HepG2 (cell line): Measurements from ENCODE around the gene CLDN15. TPM values are rescaled to one million over a fixed set of nuclear protein-coding genes. Genes with fewer than 3 reads are reported as not detected.

ENCODE experiments used
- ELF3 ChIP-seq: IDR thresholded peaks from 2 replicates; pipeline ENCODE4 v1.6.1; 2016; ENCODE audit warnings: missing genetic modification reagents, missing compliant biosample characterization
- HIVEP1 ChIP-seq: sonication (generic); formaldehyde crosslinking; IDR thresholded peaks from 2 replicates; pipeline ENCODE4 v1.4.0; 2020; ENCODE audit warnings: mild to moderate bottlenecking, missing genetic modification reagents
- HMG20B ChIP-seq: conservative IDR thresholded peaks from 2 replicates; pipeline ENCODE4 v1.6.1; 2016; ENCODE audit warnings: missing genetic modification reagents, missing compliant biosample characterization
- KDM5A ChIP-seq: fragments of 200-600 bp; sonication (generic); IDR thresholded peaks from 2 replicates; pipeline ENCODE4 v1.7.0; 2018; ENCODE audit warnings: antibody characterized with exemption, mild to moderate bottlenecking, low read length, borderline replicate concordance
- POLR2AphosphoS5 ChIP-seq: IDR thresholded peaks from 2 replicates; pipeline ENCODE4 v1.6.1; 2012; ENCODE audit warnings: low read depth, low read length
- SP2 ChIP-seq: sonication (generic); formaldehyde crosslinking; IDR thresholded peaks from 2 replicates; pipeline ENCODE4 v1.5.1; 2020; ENCODE audit warnings: mild to moderate bottlenecking, missing genetic modification reagents
- SRSF1 ChIP-seq: fragments of 200-400 bp; formaldehyde crosslinking; optimal IDR thresholded peaks from 2 replicates; pipeline ENCODE3; 2017; ENCODE audit warnings: mild to moderate bottlenecking, low read depth, low read length, moderate library complexity
- TAF1 ChIP-seq: sonication (generic); formaldehyde crosslinking; IDR thresholded peaks from 2 replicates; pipeline ENCODE4 v1.4.0; 2020; ENCODE audit warnings: missing genetic modification reagents
- ZKSCAN8 ChIP-seq: IDR thresholded peaks from 2 replicates; pipeline ENCODE4 v1.6.1; 2016; ENCODE audit warnings: borderline replicate concordance, missing genetic modification reagents, missing compliant biosample characterization
- ZNF256 ChIP-seq: sonication (generic); formaldehyde crosslinking; conservative IDR thresholded peaks from 2 replicates; pipeline ENCODE4 v1.4.0; 2020; ENCODE audit warnings: missing genetic modification reagents
- ZNF556 ChIP-seq: sonication (generic); formaldehyde crosslinking; IDR thresholded peaks from 2 replicates; pipeline ENCODE4 v1.4.0; 2020; ENCODE audit warnings: mild to moderate bottlenecking, missing genetic modification reagents, borderline replicate concordance
- ZNF776 ChIP-seq: sonication (generic); formaldehyde crosslinking; IDR thresholded peaks from 2 replicates; pipeline ENCODE4 v1.4.0; 2020; ENCODE audit warnings: mild to moderate bottlenecking, missing genetic modification reagents
- ZSCAN25 ChIP-seq: sonication (generic); formaldehyde crosslinking; IDR thresholded peaks from 2 replicates; pipeline ENCODE4 v1.8.0; 2022; ENCODE audit warnings: mild to moderate bottlenecking, missing genetic modification reagents
- polyA plus RNA-seq, 8 experiments: library from polyadenylated mRNA; depleted of rRNA in 3 of 8; stranded (reverse) in 7 of 8; unstranded in 1 of 8; fragments of >200 nt; fragmentation: Illumina TruSeq in 4 of 8; extraction: Trizol in 4 of 8; gene quantifications; 2 replicates each; pipeline versions ENCODE4 v1.2.1 to v1.2.3, GENCODE V29; 2011 to 2016; ENCODE audit warnings: low read depth in 4 of 8, missing spikeins in 1 of 8, mixed read lengths in 1 of 8; ENCODE audit not compliant: insufficient read depth in 1 of 8
- total RNA-seq, 5 experiments: library from RNA; depleted of rRNA; stranded (reverse); fragments of >200 nt; fragmentation: Illumina TruSeq; extraction: Trizol; gene quantifications; 2 replicates each; pipeline ENCODE4 v1.2.3, GENCODE V29; 2016; ENCODE audit warnings: low read depth in 1 of 5
- TF ChIP-seq, protein P1 (sequence below), 2 experiments: IDR thresholded peaks; 2 replicates each; pipeline ENCODE4 v1.6.1; 2011 to 2012; ENCODE audit warnings: low read length in 2 of 2, borderline replicate concordance in 1 of 2, low read depth in 1 of 2, mild to moderate bottlenecking in 1 of 2, moderate library complexity in 1 of 2
- TF ChIP-seq, protein P2 (sequence below): sonication (generic); formaldehyde crosslinking; IDR thresholded peaks from 2 replicates; pipeline ENCODE4 v1.4.0; 2020; ENCODE audit warnings: low read depth, mild to moderate bottlenecking, missing genetic modification reagents
- TF ChIP-seq, protein P3 (sequence below): IDR thresholded peaks from 2 replicates; pipeline ENCODE4 v1.6.1; 2016; ENCODE audit warnings: missing biosample characterization, missing genetic modification reagents, low read depth
- TF ChIP-seq, protein P4 (sequence below): IDR thresholded peaks from 2 replicates; pipeline ENCODE4 v1.6.1; 2016; ENCODE audit warnings: missing compliant biosample characterization, missing genetic modification reagents, borderline replicate concordance

CLDN15 gene
- total and polyA plus RNA-seq, 2 of the 13 experiments (the other 11 are each of a cell fraction or from before 2014, with no cell fraction given), result 7.1 to 17.8 TPM

DNA sequence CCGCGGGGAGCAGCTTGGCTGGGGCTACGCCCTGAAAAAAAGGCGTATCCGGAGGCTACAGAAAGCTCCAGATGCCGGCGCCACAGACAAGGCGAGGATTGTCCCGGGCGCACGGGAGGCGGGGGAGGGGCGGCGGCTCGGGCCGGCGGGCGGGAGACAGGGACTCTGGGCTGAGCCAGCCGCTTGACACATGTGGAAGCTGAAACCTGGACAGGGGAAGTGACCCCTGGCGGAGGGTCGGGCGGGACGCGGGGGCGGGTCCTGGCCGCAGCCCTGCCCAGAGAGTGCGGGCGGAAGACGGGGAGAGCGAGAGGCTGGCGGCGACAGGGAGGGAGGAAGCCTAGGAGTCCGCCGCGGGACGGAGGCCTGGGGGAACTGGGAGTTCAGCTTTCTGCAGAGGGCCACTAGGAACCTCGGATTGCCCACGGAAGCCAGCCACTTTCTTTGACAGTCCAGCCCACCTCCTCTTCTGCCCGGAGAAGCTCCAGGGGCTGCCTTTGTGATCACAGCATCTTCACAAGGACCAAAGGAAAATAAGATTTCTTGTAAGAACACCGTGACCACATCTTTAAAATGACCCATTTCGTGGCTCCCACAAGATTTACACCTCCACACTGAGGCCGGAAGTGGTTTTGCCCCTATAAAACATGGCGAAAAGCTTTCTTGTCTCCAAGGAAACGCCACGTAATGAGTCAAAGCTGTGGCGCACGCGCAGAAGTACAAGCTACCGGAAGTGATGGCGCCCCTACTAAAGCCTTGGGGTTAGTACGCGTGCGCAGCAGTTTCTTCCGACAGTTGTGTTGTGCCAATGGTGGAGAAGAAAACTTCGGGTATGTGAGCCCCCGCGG lies 20.0 kb downstream of the CLDN15 start, which contains the start of the genes PLOD3 and ZNHIT1 (continued):
- TF ChIP-seq, protein P1, sequence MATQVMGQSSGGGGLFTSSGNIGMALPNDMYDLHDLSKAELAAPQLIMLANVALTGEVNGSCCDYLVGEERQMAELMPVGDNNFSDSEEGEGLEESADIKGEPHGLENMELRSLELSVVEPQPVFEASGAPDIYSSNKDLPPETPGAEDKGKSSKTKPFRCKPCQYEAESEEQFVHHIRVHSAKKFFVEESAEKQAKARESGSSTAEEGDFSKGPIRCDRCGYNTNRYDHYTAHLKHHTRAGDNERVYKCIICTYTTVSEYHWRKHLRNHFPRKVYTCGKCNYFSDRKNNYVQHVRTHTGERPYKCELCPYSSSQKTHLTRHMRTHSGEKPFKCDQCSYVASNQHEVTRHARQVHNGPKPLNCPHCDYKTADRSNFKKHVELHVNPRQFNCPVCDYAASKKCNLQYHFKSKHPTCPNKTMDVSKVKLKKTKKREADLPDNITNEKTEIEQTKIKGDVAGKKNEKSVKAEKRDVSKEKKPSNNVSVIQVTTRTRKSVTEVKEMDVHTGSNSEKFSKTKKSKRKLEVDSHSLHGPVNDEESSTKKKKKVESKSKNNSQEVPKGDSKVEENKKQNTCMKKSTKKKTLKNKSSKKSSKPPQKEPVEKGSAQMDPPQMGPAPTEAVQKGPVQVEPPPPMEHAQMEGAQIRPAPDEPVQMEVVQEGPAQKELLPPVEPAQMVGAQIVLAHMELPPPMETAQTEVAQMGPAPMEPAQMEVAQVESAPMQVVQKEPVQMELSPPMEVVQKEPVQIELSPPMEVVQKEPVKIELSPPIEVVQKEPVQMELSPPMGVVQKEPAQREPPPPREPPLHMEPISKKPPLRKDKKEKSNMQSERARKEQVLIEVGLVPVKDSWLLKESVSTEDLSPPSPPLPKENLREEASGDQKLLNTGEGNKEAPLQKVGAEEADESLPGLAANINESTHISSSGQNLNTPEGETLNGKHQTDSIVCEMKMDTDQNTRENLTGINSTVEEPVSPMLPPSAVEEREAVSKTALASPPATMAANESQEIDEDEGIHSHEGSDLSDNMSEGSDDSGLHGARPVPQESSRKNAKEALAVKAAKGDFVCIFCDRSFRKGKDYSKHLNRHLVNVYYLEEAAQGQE (IDR thresholded peaks at IDR 0.05; ENCODE audit: borderline replicate concordance in 1 of 2, low read depth in 1 of 2, low read length in 2 of 2), result 0 out of 4 replicates have a peak, but pooled peaks of 1 of the 2 experiments have one; percentile 4
- TF ChIP-seq, protein P2, sequence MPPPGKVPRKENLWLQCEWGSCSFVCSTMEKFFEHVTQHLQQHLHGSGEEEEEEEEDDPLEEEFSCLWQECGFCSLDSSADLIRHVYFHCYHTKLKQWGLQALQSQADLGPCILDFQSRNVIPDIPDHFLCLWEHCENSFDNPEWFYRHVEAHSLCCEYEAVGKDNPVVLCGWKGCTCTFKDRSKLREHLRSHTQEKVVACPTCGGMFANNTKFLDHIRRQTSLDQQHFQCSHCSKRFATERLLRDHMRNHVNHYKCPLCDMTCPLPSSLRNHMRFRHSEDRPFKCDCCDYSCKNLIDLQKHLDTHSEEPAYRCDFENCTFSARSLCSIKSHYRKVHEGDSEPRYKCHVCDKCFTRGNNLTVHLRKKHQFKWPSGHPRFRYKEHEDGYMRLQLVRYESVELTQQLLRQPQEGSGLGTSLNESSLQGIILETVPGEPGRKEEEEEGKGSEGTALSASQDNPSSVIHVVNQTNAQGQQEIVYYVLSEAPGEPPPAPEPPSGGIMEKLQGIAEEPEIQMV (CRISPR knock-in tag), result no peak
- TF ChIP-seq ZNF776 (CRISPR knock-in tag) (peak; percentile 61; the same call in 1 of the 2 replicates), KDM5A (no peak; the same call in 1 of the 2 replicates), TAF1 (CRISPR knock-in tag) (peak; percentile 35; the same call in 1 of the 2 replicates), POLR2AphosphoS5 (peak; percentile 60; the same call in 1 of the 2 replicates), ELF3 (CRISPR knock-in tag) (peak; percentile 55), ZKSCAN8 (CRISPR knock-in tag) (peak; percentile 54; the same call in 1 of the 2 replicates), ZSCAN25 (peak; percentile 76; the same call in 1 of the 2 replicates), ZNF556 (no peak; the same call in 1 of the 2 replicates), HMG20B (CRISPR knock-in tag) (no peak; the same call in 1 of the 2 replicates), ZNF256 (0 out of 2 replicates have a peak, but pooled peaks have one; percentile 20), SRSF1 (peak; percentile 37), HIVEP1 (CRISPR knock-in tag) (peak; percentile 72; the same call in 1 of the 2 replicates), SP2 (CRISPR knock-in tag) (peak; percentile 25; the same call in 1 of the 2 replicates)
- TF ChIP-seq, protein P3, sequence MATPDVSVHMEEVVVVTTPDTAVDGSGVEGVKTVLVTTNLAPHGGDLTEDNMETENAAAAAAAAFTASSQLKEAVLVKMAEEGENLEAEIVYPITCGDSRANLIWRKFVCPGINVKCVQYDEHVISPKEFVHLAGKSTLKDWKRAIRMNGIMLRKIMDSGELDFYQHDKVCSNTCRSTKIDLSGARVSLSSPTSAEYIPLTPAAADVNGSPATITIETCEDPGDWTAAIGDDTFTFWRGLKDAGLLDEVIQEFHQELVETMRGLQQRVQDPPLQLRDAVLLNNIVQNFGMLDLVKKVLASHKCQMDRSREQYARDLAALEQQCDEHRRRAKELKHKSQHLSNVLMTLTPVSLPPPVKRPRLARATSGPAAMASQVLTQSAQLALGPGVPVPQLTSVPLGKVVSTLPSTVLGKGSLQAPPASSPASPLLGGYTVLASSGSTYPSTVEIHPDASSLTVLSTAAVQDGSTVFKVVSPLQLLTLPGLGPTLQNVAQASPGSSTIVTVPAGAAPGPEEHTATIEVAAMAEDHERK, result 0 out of 2 replicates have a peak, but pooled peaks have one; percentile 29
- TF ChIP-seq, protein P4, sequence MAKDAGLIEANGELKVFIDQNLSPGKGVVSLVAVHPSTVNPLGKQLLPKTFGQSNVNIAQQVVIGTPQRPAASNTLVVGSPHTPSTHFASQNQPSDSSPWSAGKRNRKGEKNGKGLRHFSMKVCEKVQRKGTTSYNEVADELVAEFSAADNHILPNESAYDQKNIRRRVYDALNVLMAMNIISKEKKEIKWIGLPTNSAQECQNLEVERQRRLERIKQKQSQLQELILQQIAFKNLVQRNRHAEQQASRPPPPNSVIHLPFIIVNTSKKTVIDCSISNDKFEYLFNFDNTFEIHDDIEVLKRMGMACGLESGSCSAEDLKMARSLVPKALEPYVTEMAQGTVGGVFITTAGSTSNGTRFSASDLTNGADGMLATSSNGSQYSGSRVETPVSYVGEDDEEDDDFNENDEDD (CRISPR knock-in tag), result peak; percentile 75; the same call in 1 of the 2 replicates
